Fibroblast of the aortic adventitia (primary cell): Measurements from ENCODE around the gene SETD2. TPM values are rescaled to one million over a fixed set of nuclear protein-coding genes. Genes with fewer than 3 reads are reported as not detected.

ENCODE experiments used
- DNase-seq: peaks from one replicate; pipeline ENCODE4 v3.0.0-alpha.2; 2010; ENCODE audit warnings: low read depth
- H3K4me3 ChIP-seq: 2 replicates; pipeline ENCODE4 v1.5.1; 2011; ENCODE audit warnings: low read depth, mild to moderate bottlenecking, control low read depth, low read length, moderate library complexity
- total RNA-seq: library from RNA; depleted of rRNA; stranded (reverse); fragments of >200 nt; gene quantifications from 2 replicates; pipeline ENCODE4 v1.2.3, GENCODE V29; 2012; ENCODE audit warnings: low replicate concordance
- TF ChIP-seq, protein P1 (sequence below): IDR thresholded peaks from 2 replicates; pipeline ENCODE4 v1.5.1; 2011; ENCODE audit warnings: mild to moderate bottlenecking, low read length, control low read depth, inconsistent platforms; ENCODE audit not compliant: insufficient read depth

SETD2 gene
- total RNA-seq, 1 donor: 37.6 TPM

- no peak overlapping the region for H3K4me3 ChIP-seq
- TF ChIP-seq, protein P1, sequence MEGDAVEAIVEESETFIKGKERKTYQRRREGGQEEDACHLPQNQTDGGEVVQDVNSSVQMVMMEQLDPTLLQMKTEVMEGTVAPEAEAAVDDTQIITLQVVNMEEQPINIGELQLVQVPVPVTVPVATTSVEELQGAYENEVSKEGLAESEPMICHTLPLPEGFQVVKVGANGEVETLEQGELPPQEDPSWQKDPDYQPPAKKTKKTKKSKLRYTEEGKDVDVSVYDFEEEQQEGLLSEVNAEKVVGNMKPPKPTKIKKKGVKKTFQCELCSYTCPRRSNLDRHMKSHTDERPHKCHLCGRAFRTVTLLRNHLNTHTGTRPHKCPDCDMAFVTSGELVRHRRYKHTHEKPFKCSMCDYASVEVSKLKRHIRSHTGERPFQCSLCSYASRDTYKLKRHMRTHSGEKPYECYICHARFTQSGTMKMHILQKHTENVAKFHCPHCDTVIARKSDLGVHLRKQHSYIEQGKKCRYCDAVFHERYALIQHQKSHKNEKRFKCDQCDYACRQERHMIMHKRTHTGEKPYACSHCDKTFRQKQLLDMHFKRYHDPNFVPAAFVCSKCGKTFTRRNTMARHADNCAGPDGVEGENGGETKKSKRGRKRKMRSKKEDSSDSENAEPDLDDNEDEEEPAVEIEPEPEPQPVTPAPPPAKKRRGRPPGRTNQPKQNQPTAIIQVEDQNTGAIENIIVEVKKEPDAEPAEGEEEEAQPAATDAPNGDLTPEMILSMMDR: no peak
- no peak for DNase-seq
Measured at GRCh38 chr3:47097864-47098263, 66.0 kb downstream of the SETD2 start.

DNA sequence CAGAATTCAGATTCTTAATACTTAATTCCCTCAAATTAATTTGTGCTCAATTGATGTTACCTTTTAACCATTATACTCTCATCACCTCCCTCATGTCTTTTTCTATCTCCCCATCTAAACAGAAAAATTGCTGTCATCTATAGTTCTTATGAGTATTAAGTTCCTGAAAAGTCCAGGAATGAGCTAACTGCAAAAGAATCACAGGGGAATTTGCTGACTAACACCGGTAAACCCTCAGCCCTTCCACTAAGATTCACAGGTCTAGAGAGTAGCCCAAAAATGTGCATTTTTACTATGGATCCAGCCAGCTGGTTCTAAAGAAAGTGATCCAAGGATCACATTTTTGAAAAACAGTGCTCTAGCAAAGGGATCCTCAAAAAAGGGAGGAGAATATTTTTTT, 67.0 kb downstream of the SETD2 start:
- H3K4me3 ChIP-seq: no peak overlapping the region
- peak; percentile 62 for DNase-seq
- TF ChIP-seq, protein P1: no peak

DNA sequence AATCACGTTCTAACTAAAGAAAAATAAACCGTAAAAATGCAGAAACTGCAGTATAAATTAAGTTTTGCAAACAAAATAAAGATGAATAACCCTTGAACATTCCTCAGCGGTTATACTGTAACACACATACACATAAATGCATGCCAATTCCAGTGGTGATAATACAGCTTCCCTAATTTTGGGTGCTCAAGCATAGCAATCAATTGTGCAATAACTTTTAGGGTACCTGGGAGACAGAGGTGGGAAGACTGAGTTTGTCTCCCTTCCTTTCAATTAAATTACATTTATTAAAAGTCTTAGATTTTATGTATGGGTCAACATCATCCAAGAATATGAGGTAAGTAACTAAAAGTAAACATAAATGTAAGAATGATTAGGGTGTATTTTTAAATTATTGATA, 71.8 kb downstream of the SETD2 start:
- DNase-seq: no peak
- TF ChIP-seq, protein P1: no peak
- no peak overlapping the region for H3K4me3 ChIP-seq

- H3K4me3 ChIP-seq: no peak overlapping the region
- no peak for DNase-seq
- TF ChIP-seq, protein P1: no peak
Measured at GRCh38 chr3:47089630-47090029, 74.3 kb downstream of the SETD2 start.

- TF ChIP-seq, protein P1: no peak
Measured at GRCh38 chr3:47086071-47086470, 77.8 kb downstream of the SETD2 start.

GRCh38 chr3:47083786-47084185, 80.1 kb downstream of the SETD2 start:
- no peak overlapping the region for H3K4me3 ChIP-seq
- DNase-seq: no peak
- TF ChIP-seq, protein P1: no peak

More at GRCh38 chr3:47086071-47086470, 77.8 kb downstream of the SETD2 start:
- no peak for DNase-seq
- H3K4me3 ChIP-seq: no peak overlapping the region

DNA sequence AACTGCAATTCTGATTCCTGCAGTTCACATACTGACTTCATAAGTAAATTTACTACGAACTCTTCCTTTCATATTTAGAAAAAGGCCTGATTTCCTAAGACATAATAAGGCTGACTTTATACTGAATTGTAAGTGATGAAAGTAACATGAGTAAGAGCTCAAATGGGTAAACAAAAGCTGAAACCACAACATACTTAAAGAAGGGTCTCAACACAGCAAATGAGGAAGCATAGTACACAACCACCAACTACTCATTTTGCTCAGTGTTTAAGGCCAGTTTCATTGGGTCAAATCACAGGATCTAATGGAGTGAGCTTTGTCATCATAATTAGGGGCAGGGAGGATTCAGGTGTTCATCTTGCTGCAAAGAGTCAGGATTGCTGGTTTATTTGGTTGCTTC, 81.4 kb downstream of the SETD2 start:
- TF ChIP-seq, protein P1: no peak
- DNase-seq: no peak
- H3K4me3 ChIP-seq: no peak overlapping the region
